ENCODE results near the gene LNX2.

LNX2 gene

DNA sequence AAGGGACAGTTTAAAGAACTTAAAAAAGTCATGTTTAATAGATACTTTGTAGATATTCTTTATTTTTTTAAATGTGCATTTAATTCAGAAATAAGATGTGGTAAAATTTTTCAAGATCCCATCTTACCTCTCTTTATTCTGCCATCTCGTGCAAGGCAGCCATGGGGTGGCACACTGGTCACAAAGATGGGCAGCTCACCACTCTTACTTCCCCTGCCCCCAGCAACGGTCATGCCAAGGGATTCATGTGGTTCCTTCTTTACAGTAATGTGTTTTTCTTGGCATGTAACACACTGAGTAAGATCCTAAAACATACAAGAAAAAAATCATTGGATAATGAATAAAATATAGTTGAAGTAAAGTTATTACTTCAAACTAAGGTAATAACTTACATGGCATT, 64.2 kb downstream of the LNX2 start:
- peak; percentile 48 for DNase-seq

DNA sequence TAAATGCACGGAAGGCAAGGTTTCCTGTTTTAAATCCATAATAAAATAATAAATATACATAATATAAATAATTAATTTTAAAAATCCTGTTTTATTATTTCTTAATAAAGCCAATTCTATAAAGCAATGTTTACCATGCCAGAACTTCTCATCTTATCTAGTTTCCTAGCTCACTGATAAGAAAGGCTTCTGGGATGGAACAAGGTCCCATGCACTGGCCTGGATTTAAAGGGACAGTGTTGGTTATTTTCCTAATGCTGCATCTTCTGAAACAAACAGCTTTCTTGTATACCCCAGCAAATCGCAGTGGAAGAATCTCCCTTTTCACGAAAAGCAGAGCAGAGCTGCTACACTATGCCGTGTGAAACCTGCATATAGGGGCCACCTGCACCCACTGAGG, 68.8 kb downstream of the LNX2 start:
- DNase-seq = no peak

DNA sequence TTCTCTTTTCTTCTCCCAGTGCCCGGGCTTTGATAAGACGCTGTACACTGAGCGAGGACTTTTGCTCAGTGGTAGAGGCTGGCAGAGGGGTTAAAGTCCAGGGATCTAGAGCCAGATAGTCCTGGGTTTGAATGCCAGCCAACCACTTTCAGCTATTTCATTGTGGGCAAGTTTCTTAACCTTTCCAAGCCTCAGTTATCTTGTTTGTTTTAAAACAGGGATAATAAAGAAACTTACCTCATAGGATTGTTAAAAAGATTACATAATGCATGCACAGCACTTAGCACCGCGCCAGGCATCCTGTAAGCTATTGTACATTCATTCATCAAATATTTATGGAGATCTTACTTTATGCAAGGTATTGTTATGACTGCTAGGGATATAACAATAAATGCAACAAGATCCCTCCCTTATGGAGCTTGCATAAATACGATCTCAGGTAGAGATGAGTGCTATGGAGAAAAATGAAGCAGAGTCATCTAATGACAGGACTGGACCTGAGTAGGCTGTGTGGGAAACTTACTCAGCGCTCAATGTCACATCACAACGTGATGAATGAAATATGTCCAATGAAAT, 70.8 kb downstream of the LNX2 start:
- DNase-seq = no peak

DNA sequence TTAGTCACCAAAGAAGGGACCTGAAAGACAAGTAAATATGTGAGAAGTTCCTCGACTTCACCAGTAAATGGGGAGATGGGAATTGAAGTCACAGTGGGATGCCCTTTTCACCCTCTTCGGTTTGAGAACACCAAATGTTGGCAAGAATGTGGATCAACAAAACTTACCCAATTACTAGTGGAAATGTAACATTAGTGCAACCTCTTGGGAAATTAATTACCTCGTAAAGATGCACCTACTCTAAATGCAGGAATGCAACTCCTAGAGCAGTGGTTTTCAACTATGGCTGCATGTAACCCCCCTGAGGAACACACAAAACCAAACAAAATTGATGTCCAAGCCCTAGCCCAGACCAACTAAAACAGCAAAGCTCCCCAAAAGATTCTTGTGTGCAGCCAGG, 78.1 kb downstream of the LNX2 start:
- no peak for DNase-seq

DNA sequence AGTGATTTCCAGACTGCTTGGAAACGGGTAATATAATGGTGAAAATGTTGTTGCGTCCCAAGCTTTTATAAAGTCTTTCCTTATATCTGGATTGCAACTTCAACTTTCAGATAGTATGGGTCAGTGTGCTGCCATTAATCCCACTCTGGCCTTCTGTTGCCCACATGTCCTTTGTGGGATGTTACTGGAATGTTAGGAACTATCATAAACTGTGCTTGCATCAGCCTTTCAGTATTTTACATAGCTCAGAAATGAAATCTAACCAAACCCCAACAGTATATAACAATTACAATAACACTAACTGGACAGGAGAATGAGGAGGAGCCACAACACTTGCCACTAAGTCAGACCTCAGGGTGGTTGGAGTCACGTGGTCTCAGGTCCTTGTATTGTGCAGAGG, 78.9 kb downstream of the LNX2 start:
- peak; percentile 46 for DNase-seq

DNA sequence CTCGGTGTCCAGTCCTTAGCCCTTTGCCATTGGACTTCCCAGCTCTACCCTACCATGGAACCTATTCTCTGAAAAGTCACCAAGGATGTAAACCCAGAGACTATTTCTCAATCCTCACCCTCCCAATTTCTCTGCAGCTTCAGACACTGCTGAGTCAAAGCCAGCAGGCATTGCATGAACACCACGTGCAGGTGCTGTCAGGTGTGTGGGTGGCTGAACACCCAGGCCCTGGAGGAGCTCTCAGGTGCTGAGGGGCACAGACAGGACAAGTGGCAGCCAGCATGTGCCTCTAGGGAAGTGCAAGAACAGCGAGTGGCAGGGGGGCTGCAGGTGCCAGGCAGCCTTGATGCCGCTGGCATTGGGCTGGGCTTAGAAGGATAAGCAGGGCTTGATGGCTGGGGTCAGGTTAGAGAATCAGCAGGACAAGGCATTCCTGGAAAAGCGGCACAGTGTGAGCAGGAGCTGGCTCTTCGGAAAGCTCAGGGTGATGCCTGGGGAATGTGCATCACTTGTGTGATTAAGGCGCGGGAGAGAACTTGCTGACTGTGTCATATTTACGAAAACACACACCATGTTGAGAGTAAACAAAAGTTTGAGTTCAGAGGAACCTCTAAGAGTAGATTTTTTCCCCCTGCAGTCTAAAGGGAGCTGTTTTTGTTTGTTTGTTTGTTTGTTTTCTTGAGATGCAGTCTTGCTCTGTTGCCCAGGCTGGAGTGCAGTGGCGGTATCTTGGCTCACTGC, 83.8 kb downstream of the LNX2 start:
- no peak for DNase-seq

DNA sequence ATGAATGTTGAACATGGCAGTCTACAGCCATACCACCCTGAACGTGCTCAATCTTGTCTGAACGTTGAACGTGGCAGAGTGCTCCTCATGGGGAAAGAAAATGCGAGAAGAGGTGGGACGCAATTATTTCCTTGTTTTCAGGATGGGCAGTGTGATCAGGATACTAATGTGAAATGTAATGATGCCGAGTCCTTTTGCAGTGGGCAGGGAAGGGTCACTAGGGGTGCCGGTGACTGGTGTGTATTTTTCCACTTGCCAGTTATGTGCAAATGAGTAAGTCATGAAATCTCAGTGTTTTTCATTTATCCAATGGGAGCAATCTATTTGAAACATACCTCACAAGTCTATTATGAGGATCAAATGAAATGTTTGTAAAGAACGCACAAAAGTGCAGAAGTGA, 84.8 kb downstream of the LNX2 start:
- no peak for DNase-seq

DNA sequence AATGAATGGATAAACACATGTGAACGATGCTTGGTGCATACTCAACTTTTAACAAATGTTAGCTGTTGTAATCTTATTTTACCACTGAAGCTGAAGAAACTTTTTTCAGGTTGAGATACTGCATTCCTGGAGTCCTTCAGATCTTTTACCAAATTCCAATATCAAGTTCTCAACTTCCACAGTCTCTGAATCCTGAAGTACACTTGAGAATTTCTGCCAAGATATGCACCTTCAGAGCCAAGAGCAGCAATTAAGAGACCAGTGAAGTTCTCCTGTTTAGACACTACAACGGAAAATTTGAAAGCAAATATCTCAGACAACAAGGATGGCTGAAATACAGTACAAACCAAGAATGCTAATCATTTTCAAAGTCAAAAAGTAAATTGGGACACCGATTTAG, 85.3 kb downstream of the LNX2 start:
- DNase-seq = no peak

DNA sequence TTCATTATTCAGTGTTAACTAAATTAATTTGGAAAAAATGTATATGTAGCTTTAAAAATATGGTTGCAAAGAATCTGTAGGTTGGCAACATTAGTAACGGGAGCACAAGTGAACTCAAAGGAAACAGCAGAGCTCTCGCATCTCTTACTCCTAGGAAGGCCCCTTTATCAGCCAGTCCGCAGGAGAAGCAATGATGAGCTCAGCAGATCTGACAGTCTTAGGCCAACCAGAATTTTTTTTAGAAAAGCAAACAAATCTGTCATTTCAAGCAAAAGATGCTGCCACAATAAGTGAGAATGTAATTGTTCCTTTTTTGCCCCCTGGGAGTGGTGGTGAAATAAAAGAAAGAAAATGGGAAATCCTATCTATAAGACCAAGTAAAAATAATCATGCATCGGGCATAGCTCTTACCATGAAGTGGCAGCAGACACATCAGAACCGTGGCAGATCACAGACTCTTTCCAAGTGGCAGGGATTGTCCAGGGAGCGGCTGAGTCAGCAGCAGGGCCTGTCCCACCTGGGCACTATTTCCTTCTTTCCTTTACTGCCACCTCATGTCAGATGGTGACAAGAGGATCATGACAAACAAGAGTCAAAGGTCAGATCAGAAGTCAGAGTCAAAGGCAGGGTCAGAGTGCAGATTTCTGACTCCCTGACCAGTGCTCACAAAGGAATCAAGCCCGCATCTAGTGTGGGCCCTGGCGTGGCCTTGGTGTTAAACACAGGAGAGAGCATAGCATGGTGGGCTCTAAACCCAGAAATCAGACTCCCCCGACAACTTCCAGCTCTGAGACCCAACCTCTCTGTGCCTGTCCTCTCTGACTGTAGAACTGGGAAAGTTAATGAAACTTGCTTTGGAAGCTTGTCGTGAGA, 86.0 kb downstream of the LNX2 start:
- no peak for DNase-seq

DNA sequence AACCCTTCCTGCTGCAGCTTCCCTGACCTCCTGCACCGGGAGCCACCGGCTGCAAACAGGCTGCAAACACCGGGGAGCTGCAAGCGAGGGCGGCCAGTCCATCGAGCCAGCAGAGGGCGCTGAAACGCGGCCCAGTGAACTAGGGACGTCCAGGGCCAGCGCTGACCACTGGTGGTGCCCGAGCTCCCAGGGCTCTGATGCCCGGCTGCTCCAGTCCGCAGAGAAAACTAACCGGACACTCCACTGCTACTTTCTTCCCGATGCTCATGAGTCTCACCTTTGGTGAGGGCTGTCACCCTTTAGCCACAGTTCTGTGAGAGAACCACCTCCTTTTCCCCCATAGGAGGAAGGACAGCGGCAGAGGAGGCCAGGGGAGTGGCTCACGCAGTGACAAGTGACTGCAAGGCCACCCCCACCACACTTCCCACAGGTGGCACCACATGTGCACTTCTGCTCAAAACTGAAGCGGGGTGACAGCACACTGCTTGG, 87.1 kb downstream of the LNX2 start:
- peak; percentile 51 for DNase-seq

DNA sequence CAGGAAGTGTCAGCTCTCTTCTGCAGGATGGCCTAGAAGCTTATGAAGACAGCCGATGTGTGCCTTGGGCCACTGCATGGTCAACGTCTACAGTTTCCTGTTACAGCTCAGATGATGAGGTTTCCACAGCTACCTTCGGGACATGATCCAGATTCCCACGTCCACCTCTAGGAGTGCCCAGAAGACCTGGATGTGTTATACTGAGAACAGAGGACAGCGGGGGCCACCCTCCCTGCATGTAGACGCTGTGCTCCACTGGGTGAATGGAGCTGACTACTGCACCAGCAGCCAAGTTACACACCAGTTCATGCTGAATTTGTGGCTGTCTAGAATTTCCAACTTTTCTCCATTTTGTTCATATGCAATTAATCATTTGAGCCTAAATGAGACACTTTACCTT, 91.4 kb downstream of the LNX2 start:
- DNase-seq = no peak

DNA sequence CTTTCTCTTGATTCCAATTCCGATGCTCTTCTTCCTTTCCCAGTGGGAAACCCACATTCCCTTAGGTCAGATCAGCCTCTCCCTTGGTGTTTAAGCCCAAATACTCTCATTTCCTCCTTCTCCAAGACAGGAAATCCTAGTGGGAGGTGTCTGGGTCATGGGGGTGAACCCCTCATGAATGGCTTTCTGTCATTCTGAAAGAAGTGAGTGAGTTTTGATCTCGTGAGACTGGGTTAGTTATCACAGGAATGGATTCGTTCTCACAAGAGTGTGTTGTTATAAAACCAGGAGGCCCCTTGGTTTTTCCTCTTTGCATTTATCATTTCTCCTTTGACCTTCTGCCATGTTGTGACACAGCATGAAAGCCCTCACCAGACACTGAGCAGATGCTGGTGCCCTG, 93.8 kb downstream of the LNX2 start:
- DNase-seq = no peak

DNA sequence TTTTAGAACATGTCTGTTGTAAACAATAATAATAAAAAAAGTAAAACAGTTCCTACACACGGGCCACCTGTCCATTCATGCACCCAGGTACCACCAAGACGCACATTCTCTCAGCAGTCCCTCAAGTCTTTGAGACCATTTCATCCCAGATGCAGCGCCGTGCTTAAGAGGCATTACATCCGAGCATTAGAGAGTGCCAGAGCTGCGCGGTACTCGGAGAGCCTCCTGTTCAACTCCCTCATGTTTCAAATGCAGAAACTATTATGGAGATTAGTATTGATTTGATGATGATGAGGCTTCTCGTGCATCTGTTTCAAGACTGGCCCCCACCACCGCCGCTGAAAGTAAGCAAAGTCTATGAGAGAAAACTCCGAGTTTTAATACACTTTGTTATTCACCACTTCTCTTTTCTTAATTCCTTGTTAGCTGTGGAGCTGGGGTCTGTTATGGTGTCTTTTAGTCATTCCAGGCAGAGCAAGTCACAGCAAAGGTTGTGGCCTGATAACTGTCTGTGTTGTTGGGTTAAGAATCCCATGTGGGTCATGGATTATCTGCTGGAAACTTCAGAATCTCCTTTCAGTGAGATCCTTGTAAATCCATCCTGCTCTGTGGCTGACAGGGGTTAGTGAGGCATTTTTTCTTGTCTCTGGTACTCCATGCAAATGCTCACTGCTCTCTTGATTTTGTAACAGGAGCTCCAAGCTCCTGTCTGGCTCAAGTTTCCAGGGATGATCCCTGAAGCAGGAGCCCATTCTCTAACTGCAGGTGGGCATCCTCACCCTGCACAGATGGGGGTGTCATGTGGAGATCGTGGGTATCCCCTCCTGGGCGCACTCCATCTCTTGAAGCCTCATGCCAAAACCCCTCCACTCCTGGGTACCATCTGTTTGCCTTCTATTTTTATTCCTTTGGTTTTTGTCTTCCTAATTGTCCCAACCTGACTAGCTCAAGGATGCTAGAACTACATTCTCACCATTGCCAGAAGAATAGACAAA, 95.1 kb downstream of the LNX2 start:
- DNase-seq = no peak

DNA sequence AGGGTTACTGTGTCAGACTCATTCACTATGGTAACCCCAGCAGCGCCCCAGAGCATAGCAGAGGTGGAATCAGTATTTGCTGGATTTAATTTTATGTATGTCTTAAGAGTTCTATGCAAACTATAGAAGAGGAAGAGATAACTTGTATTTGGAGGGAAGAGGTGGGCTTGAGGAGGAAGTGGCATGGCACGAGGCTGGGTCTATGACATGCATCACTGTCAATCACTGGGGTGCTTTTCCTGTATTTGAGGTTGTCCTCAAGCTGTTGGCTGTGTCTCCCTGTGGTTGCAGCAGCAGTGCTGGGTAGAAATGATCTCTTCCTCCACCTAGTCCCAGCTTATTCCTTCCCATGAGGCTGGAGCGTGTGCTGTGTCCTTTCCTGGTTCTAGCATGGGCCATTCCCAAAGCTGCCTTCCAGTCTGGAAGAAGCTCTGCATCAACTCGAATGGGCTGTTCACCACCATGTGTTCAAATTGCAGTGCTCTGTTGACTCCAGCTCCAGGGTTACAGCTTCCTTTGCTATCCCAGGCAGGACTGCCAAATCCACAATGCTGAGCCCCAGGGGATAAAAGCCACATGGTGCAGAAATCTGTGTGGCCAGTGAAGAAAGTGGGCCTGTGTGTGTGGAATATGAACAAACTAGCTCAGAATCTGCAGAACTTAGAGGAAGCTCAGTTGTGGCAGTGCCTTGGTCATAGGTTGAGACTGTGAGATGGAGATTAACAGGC, 96.8 kb downstream of the LNX2 start:
- no peak for DNase-seq

DNA sequence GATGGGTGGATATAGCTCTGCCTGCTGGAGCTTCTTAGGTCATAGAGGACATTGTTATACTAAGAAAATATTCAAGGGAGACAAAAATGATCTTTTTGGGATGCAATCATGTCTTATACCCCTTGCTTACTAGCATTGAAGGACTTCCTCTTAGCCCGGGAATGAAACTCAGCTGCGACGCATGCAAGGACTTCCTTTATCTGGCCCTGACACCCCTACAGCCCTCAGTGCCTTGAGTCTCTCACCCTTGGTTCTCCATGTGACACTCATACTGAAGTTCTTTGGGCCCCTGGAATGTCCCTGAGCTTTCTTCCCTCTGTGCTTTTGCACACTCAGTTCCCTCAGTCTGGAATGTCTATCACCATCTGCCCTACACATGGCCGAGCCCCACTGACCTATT, 97.5 kb downstream of the LNX2 start:
- DNase-seq = no peak

DNA sequence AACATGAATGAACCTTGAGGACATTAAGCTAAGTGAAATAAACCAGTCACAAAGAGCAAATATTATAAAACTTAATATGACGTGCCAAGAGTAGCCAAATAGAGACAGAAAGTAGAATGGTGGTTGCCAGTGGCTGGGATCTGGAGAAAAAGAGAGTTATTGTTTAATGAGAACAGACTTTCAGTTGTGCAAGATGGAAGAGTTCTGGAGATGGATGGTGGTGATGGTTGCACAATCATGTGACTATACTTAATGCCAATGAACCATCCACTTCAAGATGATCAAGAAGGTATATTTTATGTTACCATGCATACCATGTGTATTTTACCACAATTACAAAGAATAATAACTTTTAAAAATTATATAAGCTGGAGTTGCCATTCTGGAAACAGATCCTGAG, 104.2 kb downstream of the LNX2 start:
- DNase-seq = no peak

DNA sequence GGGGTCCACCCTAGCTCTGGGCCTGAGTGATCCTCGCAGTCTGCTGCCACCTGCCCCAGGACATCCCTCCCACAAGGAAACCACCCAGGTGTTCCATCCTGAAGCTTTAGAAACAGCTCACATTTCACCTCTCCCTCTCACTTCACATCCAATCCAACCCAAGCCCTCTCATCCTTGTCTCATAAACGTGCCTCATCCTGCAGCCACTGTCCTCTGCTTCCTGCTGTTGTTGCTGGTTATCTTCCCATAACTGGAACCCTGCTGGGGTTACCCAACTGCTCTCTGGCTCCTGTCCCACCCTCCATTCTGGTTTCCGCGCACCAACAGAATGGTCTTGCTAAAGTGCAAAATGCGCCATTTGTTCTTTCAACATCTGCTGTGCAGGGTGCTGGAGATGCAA, 110.2 kb downstream of the LNX2 start:
- no peak for DNase-seq

DNA sequence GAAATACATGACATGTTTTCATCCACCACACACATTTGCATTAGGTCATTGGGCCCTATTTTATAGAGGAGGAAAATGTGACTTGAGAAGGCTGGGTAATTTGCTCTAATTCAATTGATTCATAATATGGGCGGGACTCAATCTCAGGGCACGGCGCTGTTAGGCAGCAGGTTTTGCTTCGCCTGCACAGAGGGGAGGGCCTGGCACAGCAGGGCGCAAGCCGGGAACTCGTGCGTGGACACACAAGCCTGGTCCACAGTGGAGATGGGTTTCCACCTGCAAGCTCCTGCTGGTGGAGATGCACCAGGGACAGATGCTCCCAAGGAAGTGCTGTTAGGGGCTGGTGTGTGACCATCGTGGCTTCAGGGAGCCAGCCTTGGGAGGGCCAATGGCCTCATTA, 111.5 kb downstream of the LNX2 start:
- DNase-seq = no peak

DNA sequence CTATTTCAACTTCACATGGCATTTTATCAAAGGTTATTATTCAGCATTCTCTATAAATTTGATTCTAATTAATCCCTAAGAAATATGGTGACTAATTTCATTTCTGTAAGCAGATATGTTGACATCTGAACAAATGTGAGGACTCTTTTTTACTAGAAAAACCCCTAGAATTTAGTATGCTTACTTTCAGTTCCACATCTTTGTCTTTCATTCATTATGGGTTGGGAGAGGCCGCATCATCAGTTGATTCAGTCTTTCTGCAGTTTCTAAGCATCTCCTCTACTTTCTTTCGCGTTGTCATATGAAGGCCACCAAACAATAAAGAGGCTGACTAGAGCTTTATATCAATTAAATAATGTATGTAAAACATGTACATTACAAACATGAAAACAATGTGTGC, 114.5 kb downstream of the LNX2 start:
- no peak for DNase-seq

DNA sequence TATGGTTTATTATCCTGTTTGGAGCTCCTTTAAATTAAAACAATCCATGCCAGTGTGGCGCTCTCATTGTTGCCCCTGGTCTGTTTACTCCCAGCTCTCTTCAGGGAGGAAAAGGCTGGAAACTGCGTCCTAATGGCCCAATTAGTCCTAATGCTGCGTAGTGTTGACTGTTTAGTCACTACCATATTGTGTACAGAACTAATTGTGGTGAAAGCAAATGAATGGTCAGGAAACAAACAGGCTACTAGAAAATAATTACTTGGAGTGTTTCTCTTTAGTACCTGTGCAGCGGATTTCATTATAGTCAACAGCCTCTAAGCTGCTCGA, 115.5 kb downstream of the LNX2 start:
- no peak for DNase-seq

DNA sequence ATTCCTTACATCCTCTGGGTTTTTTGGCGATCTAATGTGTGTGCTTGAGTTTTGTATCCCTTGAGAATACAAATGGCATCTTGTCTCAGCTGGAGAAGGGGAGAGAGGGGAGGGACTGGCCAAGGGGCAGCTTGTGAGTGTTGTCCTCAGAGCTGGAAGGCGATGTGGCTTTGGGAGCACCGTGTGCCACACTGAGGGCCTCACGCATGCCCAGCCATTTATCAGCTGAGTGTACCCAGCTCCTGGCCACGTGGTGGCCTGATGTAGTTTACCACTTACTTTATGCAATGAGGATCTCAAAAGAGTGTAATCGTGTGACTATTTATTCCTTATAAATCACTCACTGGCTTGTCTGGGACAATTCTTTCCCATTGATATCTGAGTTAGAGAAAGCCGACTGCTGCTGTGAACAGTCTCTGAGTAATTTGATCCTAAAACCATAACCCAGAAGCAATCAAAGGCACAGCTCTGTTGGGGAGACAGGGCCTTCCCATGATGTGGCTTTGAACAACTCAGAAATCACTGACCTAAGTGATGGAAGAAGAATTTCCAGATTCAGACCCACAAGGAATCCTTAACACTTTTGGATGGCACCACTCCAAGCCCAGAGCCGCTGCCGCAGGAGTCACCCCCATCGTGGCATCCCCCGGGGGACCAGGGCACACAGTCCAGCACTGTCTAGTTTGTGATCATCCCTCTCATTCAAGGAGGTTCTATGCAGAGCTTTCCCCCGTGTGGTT, 116.0 kb downstream of the LNX2 start:
- no peak for DNase-seq

All from fibroblast of skin of abdomen (primary cell).